ENCODE data around the gene PPP4R3B. TPM values are rescaled to one million over a fixed set of nuclear protein-coding genes. Genes with fewer than 3 reads are reported as not detected.

PPP4R3B gene
- total and polyA plus RNA-seq, 2 of the 13 experiments (the other 11 are each of a cell fraction or from before 2014, with no cell fraction given) = 24.2 to 53.0 TPM

GRCh38 chr2:55617175-55618024 lies at the start of gene PPP4R3B (continued):
- TF ChIP-seq ZNF564 (CRISPR knock-in tag; IDR thresholded peaks at IDR 0.05) (peak; percentile 98; the same call in 1 of the 2 replicates), ZNF343 (CRISPR knock-in tag; IDR thresholded peaks at IDR 0.05) (0 out of 2 replicates have a peak, but pooled peaks have one; percentile 78), ZNF543 (CRISPR knock-in tag; IDR thresholded peaks at IDR 0.05) (no peak; the same call in 1 of the 2 replicates), MTA1 (CRISPR knock-in tag; IDR thresholded peaks at IDR 0.05; ENCODE audit: borderline replicate concordance) (peak; percentile 86; the same call in 1 of the 2 replicates), ZSCAN29 (CRISPR knock-in tag; conservative IDR thresholded peaks at IDR 0.05) (no peak; the same call in 1 of the 2 replicates), ZNF572 (CRISPR knock-in tag; IDR thresholded peaks at IDR 0.05) (peak; percentile 84), STAT5B (CRISPR knock-in tag; IDR thresholded peaks at IDR 0.05) (no peak; the same call in 1 of the 2 replicates), NR2C2 (CRISPR knock-in tag; IDR thresholded peaks at IDR 0.05; ENCODE audit: borderline replicate concordance) (peak; percentile 86), HNRNPUL1 (IDR thresholded peaks at IDR 0.05; ENCODE audit: low read depth, low read length) (no peak), ZNF703 (CRISPR knock-in tag; IDR thresholded peaks at IDR 0.05; ENCODE audit: borderline replicate concordance) (peak; percentile 74; the same call in 1 of the 2 replicates), HMGXB4 (CRISPR knock-in tag; IDR thresholded peaks at IDR 0.05; ENCODE audit: borderline replicate concordance in 1 of 2, low read depth in 1 of 2) (peak; percentile 87 to 95), HIC2 (CRISPR knock-in tag; IDR thresholded peaks at IDR 0.05; ENCODE audit: low read depth) (no peak; the same call in 1 of the 2 replicates), TCF12 (IDR thresholded peaks at IDR 0.05) (no peak), TCF12 (CRISPR knock-in tag; IDR thresholded peaks at IDR 0.05) (0 out of 2 replicates have a peak, but pooled peaks have one; percentile 69), ZNF30 (CRISPR knock-in tag; IDR thresholded peaks at IDR 0.05) (peak; percentile 55; the same call in 1 of the 2 replicates), SCMH1 (CRISPR knock-in tag; IDR thresholded peaks at IDR 0.05; ENCODE audit: borderline replicate concordance) (no peak), ZBTB39 (CRISPR knock-in tag; IDR thresholded peaks at IDR 0.05) (peak; percentile 94), HNRNPH1 (optimal IDR thresholded peaks at IDR 0.05; ENCODE audit: low read depth, low read length) (peak; percentile 27), GTF2F1 (IDR thresholded peaks at IDR 0.05; ENCODE audit: low read length) (peak; percentile 73; the same call in 1 of the 2 replicates), PBX3 (CRISPR knock-in tag; IDR thresholded peaks at IDR 0.05; ENCODE audit: borderline replicate concordance) (no peak), DPF2 (CRISPR knock-in tag; IDR thresholded peaks at IDR 0.05; ENCODE audit: borderline replicate concordance, low read depth) (no peak), ZNF20 (CRISPR knock-in tag; IDR thresholded peaks at IDR 0.05) (no peak)
